Measurements from ENCODE around the gene FAM174B.

Gene FAM174B

DNA sequence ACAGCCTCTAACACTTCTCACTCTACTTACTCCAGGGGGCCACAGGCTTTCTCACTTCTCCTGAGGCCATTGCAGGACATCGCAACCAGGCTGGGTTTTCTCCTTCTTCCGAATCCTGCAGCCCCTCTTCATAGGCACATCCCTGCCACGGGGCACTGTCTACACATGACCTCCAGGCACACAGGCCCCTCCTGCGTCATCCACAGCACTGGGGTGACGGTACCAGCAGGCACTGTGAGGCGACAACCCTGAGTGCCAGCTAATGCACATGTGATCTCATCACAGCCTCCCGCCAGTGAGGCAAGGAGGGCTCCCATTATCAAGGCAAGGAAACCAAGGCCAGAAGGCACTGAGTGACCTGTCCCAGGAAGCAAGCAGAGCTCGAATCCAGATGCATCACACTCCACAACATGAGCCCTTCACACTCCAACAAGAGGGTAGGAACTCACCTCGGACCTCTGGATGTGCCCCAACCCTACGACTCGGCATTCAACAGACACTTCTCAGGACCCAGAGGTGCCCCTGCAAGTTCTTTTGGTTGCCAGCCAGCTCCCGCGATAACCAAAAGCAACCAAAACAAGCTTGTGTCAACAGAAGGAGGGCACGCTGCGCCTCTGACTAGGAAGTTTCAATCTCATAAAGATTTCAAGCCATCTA lies 16.7 kb downstream of the FAM174B start:
- DNase-seq, result no peak

GRCh38 chr15:92638291-92638708 lies 17.3 kb downstream of the FAM174B start:
- no peak for DNase-seq

- DNase-seq, result no peak
Measured at GRCh38 chr15:92637626-92638025, 17.9 kb downstream of the FAM174B start.

GRCh38 chr15:92636908-92637481 lies 18.6 kb downstream of the FAM174B start:
- no peak for DNase-seq

DNA sequence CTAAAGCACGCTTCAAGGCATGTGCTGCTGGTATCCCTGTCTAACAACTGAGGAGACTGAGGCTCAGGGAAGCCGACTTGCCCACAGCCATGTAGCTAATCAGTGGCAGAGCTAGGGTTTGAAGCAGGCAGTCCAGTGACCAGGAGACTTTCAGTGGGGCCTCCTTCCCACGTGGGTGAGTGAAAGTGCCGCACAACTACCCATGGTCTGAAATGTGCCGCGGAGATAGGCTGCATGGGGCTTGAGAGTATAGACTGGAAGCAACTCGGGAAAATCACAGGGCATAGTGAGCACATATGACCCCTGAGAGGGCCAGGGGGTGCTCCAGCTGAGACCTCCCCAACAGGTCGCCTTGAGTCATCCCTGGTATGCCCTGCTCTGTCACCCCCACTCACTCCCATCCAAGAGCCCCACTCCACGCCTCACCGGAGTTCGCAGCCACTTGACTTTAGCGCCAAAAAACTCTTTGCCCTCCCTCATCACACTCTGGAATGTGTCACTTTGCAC lies 19.1 kb downstream of the FAM174B start:
- DNase-seq, result no peak

- DNase-seq, result no peak
Measured at GRCh38 chr15:92634671-92635201, 20.8 kb downstream of the FAM174B start.

GRCh38 chr15:92634060-92634459 lies 21.5 kb downstream of the FAM174B start:
- DNase-seq, result no peak

- DNase-seq, result no peak
Measured at GRCh38 chr15:92633418-92633817, 22.2 kb downstream of the FAM174B start.

- DNase-seq, result no peak
Measured at GRCh38 chr15:92633001-92633400, 22.6 kb downstream of the FAM174B start.

- no peak for DNase-seq
Measured at GRCh38 chr15:92631721-92632120, 23.9 kb downstream of the FAM174B start.

DNA sequence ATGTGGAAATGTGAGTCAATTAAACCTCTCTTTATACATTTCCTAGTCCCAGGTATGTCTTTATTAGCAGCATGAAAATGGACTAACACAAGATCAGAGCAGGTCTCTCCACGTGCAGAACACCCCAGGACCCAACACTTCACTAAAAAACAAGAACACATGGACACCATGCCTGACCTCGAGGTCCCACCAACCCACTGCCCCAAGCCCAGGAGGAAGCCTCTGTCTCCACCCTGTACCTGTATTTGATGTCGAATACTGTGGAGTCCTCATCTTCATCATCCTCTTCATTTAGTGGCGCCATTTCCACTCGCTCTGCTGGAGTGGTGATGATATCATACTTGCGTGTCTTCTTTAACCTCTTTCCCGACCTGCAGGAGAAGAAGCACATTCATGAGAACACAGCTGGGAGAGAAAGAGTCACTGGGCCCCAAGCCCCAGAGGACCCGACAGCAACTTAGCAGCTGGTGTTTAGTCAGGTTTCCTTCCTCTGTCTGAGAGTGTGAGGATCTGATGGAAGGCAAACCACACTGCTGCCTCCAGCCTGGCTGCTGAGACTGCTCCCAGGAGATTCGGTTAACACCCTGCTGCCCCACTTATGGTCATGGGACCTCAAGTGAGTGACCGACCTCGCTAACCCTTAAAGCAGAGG lies 25.5 kb downstream of the FAM174B start:
- DNase-seq, result no peak

GRCh38 chr15:92629276-92629974 lies 26.1 kb downstream of the FAM174B start:
- DNase-seq, result no peak

DNA sequence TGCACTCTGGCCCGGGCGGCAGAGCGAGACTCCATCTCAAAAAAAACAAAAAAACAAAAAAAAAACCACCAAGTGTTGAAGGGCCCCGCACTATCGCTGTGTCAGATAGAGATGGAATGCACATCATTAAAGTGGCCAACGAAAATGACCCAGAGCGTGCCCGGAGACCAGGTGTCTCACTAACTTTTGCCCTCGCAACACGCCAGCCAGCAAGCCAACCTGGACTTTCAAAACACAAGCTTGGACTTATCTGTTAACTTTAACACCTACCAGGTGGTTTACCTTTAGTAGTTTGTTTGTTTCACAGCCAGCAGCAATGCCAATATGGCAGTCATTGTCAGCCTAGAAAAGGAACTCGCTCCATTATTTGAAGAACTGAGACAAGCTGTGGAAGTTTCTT lies 28.6 kb downstream of the FAM174B start:
- DNase-seq, result no peak

DNA sequence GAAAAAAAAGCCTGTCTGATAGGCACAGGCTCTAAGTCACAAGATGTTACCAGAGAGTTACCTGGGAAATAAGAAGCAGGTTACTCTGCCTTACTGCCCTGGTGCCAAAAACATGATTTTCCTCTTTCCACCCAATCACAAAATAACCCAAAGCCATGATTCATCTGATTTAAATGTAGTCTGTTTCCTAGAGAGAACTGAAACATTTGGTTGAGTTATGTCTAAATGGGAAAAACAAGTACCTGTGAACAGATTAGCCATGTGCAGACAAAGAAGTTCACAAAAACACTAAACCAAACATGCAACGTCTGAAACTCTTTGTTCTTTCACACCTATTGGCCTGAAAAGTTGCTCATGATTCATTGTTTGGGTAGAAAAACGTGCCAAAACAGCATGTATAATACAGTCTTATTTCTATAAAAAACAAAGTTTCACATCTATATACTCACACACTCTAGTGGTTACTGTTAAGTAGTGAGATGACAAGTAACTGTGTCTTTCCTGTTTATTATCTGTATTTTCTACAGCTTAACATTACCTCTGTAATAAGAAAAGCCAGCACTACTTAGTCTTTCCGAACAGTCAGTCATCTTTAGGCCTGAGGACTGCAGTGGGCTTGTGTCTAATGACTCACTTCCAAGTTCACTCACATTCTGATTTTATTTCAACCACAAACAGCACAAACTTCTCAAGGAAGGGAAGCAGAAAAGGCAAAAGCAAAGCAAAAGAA lies 30.2 kb downstream of the FAM174B start:
- no peak for DNase-seq

DNA sequence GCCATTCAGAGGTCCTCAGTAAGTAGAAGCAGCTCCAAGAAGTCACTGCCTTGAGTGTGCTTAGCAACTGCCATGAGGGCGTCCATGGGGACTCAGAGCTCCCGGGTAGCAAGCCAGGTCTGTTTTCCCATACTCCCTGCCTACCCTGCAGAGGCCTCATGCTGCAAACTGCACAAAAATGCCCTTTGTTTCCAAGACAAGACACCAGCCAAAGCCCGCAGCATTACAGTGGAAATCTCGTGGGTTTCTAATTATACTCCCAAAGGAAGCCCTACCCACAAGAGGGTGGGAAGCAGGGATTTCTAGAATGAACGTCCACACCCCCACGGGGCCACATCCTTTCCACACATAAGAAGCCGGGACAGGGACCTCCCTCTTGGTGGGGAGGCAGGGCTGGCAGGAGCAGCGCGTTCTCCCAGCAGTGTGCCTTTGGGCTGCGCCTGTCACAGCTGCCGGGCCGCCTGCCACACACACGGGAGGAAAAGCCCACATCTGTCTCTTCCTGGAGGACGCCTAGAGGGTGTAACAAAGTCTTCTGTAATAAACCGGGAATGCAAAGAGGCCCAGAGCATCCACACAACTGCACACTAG lies 31.1 kb downstream of the FAM174B start:
- DNase-seq, result no peak

DNA sequence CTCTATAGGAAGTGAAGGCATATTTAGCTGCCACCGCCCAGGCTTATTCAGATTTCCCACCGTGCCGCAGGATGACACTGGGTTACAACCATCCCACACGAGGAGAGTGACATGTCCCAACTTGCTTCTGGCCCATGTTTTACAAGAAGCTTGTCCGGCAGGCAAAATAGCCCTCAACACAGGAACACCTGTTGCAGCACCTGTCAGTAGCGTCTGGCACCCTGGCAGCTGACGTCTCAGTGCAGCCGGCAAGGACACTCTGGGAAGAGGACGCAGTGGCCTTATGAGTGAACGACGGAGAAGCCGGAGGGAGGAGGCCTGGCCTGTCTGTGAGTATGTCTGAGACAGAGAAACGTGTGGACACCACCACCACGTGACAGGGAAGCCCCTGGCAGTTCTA lies 32.1 kb downstream of the FAM174B start:
- DNase-seq, result no peak

- no peak for DNase-seq
Measured at GRCh38 chr15:92621972-92622533, 33.5 kb downstream of the FAM174B start.

DNA sequence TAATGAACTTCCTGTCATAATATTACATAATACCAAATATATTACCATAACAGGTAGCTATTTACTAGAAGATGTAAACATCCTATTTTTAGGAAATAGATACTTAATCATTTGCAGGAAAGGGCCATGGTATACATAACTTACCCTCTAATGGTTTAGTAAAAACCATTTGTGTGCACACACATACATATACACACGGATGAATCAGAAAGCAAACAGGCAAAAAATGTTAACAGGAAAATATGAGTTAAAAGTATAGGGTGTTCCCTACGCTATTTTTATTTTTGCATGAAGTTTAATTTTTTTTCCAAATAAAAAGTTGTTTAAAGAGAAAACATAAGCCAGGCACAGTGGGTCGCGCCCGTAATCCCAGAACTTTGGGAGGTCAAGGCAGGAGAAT lies 34.6 kb downstream of the FAM174B start:
- no peak for DNase-seq

DNA sequence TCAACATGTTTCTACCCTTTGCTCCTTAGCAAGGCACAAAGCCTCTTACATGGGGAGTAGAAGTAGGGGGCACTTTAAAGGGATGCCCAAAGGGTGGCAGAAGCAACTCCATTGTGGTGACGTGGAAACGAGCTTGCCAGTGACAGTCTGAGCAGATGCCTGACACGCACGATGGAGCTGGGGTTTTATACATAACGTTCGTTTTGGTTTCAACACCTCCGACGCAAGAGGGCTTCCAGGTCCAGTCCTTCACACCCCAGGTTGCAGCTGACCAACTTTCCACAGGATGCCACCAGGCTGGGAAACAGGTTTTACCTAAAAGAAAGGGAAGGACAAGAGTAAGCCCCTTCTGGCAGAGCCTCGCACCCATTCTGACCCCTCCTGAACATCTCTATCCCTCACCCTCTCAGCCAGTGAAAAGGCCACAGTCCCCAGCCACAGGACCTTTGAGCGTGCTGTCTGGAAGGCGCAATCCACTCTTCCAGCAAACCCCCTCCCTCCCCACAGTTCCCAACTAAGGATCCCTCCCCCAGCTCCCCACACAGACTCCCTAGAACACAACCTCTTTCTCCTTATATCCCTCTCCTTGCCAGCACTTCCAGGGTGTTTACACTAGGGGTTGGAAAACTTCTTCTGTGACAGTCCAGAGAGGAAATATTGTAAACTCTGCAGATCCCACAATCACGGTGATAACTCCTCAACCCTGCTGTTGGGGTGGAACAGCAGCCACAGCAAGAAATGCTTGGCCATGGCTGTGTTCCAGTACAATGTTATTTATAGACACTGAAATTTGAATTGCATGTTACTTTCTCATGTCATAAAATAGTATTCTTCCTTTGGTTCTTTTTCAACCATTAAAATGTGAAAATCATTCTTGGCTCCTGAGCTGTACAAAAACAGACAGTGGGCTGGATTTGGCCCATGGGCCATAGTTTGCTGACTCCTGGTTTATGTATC lies 36.2 kb downstream of the FAM174B start:
- DNase-seq, result no peak

Data from stimulated activated naive CD4-positive, alpha-beta T cell treated with Interleukin-2 at 50 U/mL for 16 hours (primary cell).